ENCODE results near the gene DNAH11. TPM values are rescaled to one million over a fixed set of nuclear protein-coding genes. Genes with fewer than 3 reads are reported as not detected.
A peak's percentile ranks its signal among the peaks of the same experiment; 100 is the strongest.
"Not testable (repeated sequence)": the region's sequence is repeated elsewhere in the genome, so short reads cannot be mapped to it uniquely, and the experiment has no call there.

DNAH11 gene
- total RNA-seq, 2 donors from 2014 or later: 0.02 to 9.9 TPM

DNA sequence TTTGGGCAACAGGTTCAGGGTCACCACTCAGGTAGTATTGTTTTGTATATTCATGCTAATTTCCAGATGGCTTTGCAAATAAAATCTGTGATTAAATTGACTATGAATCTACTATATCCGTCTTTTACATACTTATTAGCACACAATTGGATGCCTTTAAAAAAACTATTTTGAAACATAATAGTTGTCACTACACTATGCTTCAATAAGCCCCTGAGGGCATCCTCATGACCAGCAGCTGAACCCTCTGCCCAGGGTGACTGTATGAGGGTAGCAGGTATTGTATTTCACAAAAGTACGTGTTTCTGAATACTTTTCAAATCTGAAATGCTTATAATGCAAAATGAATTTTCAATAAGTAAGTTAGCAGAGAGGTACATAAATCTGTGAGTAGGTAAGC lies 97.3 kb downstream of the DNAH11 start:
- DNase-seq (ENCODE audit: low spot score in 2 of 2): no peak
- no peak for ATAC-seq
- H3K9me3 Mint-ChIP-seq: no peaks in the 10 kb centered on the region
- H3K36me3 Mint-ChIP-seq: no peaks in the 10 kb centered on the region
- no peak overlapping the region for H3K27ac Mint-ChIP-seq

DNA sequence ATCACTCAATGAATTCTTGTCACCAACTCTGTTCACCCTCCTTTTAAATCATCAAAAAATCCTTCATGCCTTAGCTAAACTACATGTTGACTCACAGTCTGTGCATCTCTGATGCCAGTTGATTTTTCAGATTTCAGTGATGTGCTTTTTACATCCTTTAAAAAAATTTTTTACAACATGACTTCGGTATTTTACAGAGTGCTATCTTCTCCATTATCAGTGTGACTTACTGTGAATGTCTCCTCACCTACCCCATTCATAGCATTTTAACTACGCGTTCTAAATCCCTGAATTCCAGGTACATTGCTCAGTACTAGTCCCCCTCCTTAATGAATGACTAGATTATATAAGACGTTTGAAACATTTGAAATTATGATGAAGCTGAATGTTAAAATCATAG lies 98.7 kb downstream of the DNAH11 start:
- no peak overlapping the region for H3K27ac Mint-ChIP-seq
- ATAC-seq (no peak), DNase-seq (ENCODE audit: low spot score in 2 of 2) (no peak)
- no peaks in the 10 kb centered on the region for H3K9me3 Mint-ChIP-seq
- no peaks in the 10 kb centered on the region for H3K36me3 Mint-ChIP-seq

DNA sequence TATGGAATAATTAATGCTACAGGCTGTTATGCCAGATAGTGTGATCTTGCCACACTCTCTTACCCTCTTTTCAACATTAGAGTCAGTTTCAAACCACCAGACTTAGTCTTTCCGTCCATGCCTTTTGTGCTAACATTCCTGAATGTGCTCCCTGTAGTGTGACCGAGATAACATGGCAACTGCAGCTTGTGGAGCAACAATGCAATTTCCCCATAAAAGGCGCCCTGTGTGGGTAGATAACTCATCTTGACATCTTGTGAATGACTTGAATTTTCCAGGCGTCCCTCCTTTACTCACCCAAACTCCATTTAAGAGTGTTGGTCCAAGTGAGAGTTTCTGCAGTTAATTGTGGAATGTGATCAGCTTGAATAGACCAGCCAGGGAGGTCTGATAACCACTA lies 99.6 kb downstream of the DNAH11 start:
- no peak for ATAC-seq
- peaks cover 4 to 5% of the 10 kb centered on the region in 2 donors for H3K9me3 Mint-ChIP-seq
- no peak overlapping the region for H3K27ac Mint-ChIP-seq
- DNase-seq (ENCODE audit: low spot score in 2 of 2): no peak
- peaks cover 0 to 6% of the 10 kb centered on the region in 2 donors for H3K36me3 Mint-ChIP-seq

DNA sequence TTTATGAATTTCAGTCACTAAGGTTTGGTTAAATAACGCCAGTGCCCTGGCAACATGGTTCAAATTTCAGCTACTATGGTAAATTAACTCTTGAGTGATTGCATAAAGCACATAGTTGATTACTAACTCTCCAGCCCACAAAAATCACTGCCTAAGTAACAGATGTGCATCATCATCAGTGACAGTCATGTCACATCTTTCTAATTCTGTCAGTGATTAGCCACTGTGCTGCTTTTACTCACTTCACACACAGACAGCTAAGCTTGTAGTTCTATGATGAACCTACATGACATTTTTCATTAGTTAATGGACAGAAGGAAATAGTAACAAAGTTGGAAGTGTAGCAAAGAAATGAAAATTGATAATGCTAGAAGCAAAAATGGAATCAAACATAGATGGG lies 108.9 kb downstream of the DNAH11 start:
- peaks cover 0 to 5% of the 10 kb centered on the region in 2 donors for H3K36me3 Mint-ChIP-seq
- H3K9me3 Mint-ChIP-seq: peaks cover 7 to 9% of the 10 kb centered on the region in 2 donors
- H3K27ac Mint-ChIP-seq: no peak overlapping the region
- ATAC-seq: no peak
- DNase-seq (ENCODE audit: low spot score in 2 of 2): no peak

DNA sequence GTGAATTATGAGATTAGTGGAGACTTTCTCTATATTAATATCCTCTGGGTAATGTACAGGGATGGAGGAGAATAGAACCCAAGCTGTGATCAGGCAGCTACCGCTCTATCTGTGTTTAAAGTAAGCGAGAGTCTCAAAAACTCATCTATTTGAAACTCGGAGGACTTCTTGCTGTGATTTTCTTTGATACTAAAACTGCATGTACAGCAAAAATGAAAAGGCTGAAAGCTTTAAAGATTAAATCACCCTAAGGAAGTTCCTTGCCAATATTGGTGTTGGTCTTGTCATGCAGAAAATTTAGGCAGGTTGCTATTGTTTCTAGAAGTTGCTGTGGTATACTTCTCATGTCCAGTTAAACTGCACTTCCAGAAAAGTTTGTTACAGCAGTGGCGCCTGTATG lies 110.8 kb downstream of the DNAH11 start:
- Mint-ChIP-seq H3K27ac (no peak overlapping the region), H3K9me3 (no peaks in the 10 kb centered on the region), H3K36me3 (no peaks in the 10 kb centered on the region)
- no peak for DNase-seq (ENCODE audit: low spot score in 2 of 2)
- no peak for ATAC-seq

GRCh38 chr7:21656081-21656480 lies 113.2 kb downstream of the DNAH11 start:
- Mint-ChIP-seq H3K9me3 (no peaks in the 10 kb centered on the region), H3K36me3 (no peaks in the 10 kb centered on the region), H3K27ac (no peak overlapping the region)
- no peak for DNase-seq (ENCODE audit: low spot score in 2 of 2)
- no peak for ATAC-seq

- DNase-seq (ENCODE audit: low spot score in 2 of 2): no peak
These were observed 114.0 kb downstream of the DNAH11 start for GRCh38 chr7:21656796-21657195.

GRCh38 chr7:21670496-21670895 lies 127.7 kb downstream of the DNAH11 start:
- ATAC-seq (no peak), DNase-seq (ENCODE audit: low spot score in 2 of 2) (no peak)
- peak overlapping the region in 1 of 2 donors; percentile 9 for H3K27ac Mint-ChIP-seq
- H3K9me3 Mint-ChIP-seq: no peaks in the 10 kb centered on the region
- no peaks in the 10 kb centered on the region for H3K36me3 Mint-ChIP-seq

More at GRCh38 chr7:21656796-21657195, 114.0 kb downstream of the DNAH11 start:
- Mint-ChIP-seq H3K36me3 (no peaks in the 10 kb centered on the region), H3K9me3 (no peaks in the 10 kb centered on the region), H3K27ac (no peak overlapping the region)
- ATAC-seq: no peak

DNA sequence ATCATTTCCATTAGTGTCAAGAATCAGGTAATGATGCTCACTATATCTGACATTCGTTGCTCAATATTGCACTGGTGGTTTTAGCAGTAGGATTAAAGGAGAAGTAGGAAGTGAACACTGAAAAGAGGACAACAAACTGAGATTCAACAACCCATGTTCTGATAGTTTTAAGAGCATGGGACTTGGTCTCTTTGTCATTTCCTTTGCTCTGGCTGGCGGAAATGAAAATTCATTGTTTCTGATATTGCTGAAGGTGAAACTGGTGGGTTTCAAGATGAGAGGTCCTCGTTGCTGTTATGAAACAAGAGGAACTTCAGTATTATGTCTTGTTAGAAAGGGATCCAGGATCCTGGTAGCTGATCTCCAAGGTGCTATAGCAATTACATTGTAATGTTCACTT lies 129.0 kb downstream of the DNAH11 start:
- Mint-ChIP-seq H3K36me3 (no peaks in the 10 kb centered on the region), H3K9me3 (no peaks in the 10 kb centered on the region), H3K27ac (no peak overlapping the region)
- peak in 1 of 2 donors; percentile 5 for DNase-seq (ENCODE audit: low spot score in 2 of 2)
- ATAC-seq: peak; percentile 24 to 94

DNA sequence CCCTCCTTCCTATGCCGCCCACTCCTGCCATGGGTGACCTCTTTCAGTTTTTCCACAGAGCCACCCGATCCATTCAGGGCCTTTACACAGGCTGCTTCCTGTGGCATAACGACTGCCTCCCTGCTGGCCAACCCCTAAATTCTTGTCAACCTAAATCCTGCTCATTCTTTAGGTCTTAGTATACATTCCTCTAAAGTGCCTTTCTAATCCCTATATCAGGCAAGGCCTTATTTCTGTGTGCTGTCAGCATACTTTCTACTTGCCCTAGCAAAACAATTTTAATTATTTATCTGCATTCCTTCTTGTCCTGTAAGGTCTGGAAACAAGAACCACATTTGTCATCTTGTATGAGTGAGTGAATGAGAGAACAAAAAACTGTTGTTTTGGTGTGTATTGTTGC lies 132.4 kb downstream of the DNAH11 start:
- DNase-seq (ENCODE audit: low spot score in 2 of 2) (no peak), ATAC-seq (no peak)
- Mint-ChIP-seq H3K27ac (no peak overlapping the region), H3K9me3 (no peaks in the 10 kb centered on the region), H3K36me3 (no peaks in the 10 kb centered on the region)

GRCh38 chr7:21690705-21691104 lies 147.9 kb downstream of the DNAH11 start:
- DNase-seq (ENCODE audit: low spot score in 2 of 2): no peak
- ATAC-seq: no peak
- Mint-ChIP-seq H3K9me3 (no peaks in the 10 kb centered on the region), H3K27ac (no peak overlapping the region), H3K36me3 (no peaks in the 10 kb centered on the region)

DNA sequence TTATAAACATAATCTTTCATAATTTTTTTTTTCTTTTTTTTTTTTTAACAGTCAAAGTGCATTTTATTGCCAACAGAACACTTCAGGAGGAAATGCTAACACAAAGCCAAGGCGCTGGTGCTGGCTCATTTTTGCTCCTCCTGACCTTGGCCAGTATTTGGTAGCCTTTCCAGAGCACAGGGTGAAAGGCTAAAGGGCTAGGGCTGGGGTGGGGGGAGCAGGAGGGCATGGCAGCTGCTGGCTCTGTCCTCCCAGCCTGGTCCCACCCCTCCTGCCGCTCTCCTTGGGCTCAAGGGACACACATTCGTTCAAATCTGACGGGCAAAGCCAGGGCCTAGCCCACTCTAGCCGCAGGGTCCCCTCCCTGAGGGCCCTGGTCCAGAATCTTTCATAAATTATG lies 148.3 kb downstream of the DNAH11 start:
- DNase-seq (ENCODE audit: low spot score in 2 of 2); ATAC-seq; H3K36me3 Mint-ChIP-seq; H3K27ac Mint-ChIP-seq; H3K9me3 Mint-ChIP-seq: not testable (repeated sequence)

- H3K27ac Mint-ChIP-seq: not testable (repeated sequence)
These were observed 157.7 kb downstream of the DNAH11 start for GRCh38 chr7:21700587-21700986.

GRCh38 chr7:21702303-21702702 lies 159.5 kb downstream of the DNAH11 start:
- DNase-seq (ENCODE audit: low spot score in 2 of 2) (no peak), ATAC-seq (no peak)
- Mint-ChIP-seq H3K9me3 (no peaks in the 10 kb centered on the region), H3K36me3 (no peaks in the 10 kb centered on the region), H3K27ac (no peak overlapping the region)

More at GRCh38 chr7:21700587-21700986, 157.7 kb downstream of the DNAH11 start:
- DNase-seq (ENCODE audit: low spot score in 2 of 2); H3K9me3 Mint-ChIP-seq; ATAC-seq; H3K36me3 Mint-ChIP-seq: not testable (repeated sequence)

DNA sequence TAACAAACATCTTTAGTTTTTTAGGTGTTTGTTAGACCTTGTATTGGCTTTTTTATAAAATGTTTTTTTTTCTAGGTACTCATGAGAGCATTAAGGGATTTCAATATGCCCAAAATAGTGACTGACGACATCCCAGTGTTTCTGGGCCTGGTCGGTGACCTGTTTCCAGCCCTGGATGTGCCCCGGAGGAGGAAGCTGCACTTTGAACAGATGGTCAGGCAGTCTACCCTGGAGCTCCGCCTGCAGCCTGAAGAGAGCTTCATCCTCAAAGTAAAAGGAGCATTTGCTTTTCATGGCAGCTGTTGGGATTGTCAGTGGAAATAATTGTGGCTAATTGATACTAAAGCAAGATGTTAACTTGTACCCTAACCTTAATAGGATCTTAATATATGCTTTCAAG lies 161.5 kb downstream of the DNAH11 start:
- DNase-seq (ENCODE audit: low spot score in 2 of 2) (no peak), ATAC-seq (no peak)
- peaks cover 0 to 7% of the 10 kb centered on the region in 2 donors for H3K9me3 Mint-ChIP-seq
- H3K36me3 Mint-ChIP-seq: no peaks in the 10 kb centered on the region
- H3K27ac Mint-ChIP-seq: no peak overlapping the region

GRCh38 chr7:21706131-21706530 lies 163.3 kb downstream of the DNAH11 start:
- no peaks in the 10 kb centered on the region for H3K36me3 Mint-ChIP-seq
- ATAC-seq: no peak

GRCh38 chr7:21707566-21707965 lies 164.7 kb downstream of the DNAH11 start:
- H3K9me3 Mint-ChIP-seq: peaks cover 3 to 7% of the 10 kb centered on the region in 2 donors
- H3K36me3 Mint-ChIP-seq: no peaks in the 10 kb centered on the region
- H3K27ac Mint-ChIP-seq: no peak overlapping the region
- no peak for ATAC-seq
- DNase-seq (ENCODE audit: low spot score in 2 of 2): no peak

More at GRCh38 chr7:21706131-21706530, 163.3 kb downstream of the DNAH11 start:
- no peak for DNase-seq (ENCODE audit: low spot score in 2 of 2)
- Mint-ChIP-seq H3K9me3 (peaks cover 0 to 7% of the 10 kb centered on the region in 2 donors), H3K27ac (no peak overlapping the region)

GRCh38 chr7:21708096-21708495 lies 165.3 kb downstream of the DNAH11 start:
- ATAC-seq: no peak
- Mint-ChIP-seq H3K27ac (no peak overlapping the region), H3K9me3 (peaks cover 3 to 7% of the 10 kb centered on the region in 2 donors)

GRCh38 chr7:21717323-21717722 lies 174.5 kb downstream of the DNAH11 start:
- no peak overlapping the region for H3K27ac Mint-ChIP-seq
- ATAC-seq (no peak), DNase-seq (ENCODE audit: low spot score in 2 of 2) (no peak)
- no peaks in the 10 kb centered on the region for H3K9me3 Mint-ChIP-seq
- no peaks in the 10 kb centered on the region for H3K36me3 Mint-ChIP-seq

More at GRCh38 chr7:21708096-21708495, 165.3 kb downstream of the DNAH11 start:
- no peak for DNase-seq (ENCODE audit: low spot score in 2 of 2)
- H3K36me3 Mint-ChIP-seq: no peaks in the 10 kb centered on the region

Measured in activated naive CD4-positive, alpha-beta T cell treated with anti-CD3 and anti-CD28 coated beads, Interleukin-2, amount 50 U/mL, for 72 hours (primary cell).